Measurements from ENCODE around the gene OGFOD1. TPM values are rescaled to one million over a fixed set of nuclear protein-coding genes. Genes with fewer than 3 reads are reported as not detected.

The OGFOD1 gene
- total RNA-seq, 1 donor from 2014 or later = 55.4 TPM

DNA sequence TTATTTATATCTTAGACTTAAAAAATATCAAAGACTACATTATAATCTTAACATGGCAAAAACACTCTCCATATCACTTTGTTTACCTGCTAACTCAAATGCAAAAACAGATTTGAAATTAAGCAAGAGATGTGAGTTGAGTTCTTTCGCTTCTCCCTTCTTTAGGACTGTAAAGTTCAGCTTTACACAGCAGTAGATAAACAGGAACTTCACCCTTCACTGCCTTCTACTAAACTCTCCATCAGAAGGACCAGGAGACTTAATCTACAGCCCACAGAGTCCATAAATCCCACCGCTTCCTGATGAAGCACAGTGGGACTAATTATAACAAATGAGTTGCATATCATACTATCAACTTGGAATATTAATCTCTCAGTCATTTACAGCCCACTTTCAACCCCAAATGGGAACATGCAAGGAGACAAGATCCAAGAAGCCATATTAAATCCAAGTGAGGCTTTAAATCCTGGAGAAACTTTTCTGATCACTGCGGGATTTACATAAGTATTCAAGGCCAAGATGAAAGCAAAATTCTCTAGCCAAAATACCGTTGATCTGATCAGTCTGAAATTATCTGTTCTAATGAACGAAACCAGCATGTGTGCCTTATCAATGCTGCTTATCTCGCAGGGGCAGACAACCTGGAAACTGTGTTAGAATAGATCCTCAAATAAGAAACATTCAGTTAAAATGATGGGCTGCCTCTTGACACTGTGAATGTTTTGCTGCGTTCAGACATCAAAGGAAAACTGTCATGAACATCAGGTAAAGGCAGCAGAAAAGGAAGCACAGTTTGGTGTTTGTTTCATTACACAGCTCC lies 27.6 kb upstream of the OGFOD1 start:
- TF ChIP-seq, protein P1, sequence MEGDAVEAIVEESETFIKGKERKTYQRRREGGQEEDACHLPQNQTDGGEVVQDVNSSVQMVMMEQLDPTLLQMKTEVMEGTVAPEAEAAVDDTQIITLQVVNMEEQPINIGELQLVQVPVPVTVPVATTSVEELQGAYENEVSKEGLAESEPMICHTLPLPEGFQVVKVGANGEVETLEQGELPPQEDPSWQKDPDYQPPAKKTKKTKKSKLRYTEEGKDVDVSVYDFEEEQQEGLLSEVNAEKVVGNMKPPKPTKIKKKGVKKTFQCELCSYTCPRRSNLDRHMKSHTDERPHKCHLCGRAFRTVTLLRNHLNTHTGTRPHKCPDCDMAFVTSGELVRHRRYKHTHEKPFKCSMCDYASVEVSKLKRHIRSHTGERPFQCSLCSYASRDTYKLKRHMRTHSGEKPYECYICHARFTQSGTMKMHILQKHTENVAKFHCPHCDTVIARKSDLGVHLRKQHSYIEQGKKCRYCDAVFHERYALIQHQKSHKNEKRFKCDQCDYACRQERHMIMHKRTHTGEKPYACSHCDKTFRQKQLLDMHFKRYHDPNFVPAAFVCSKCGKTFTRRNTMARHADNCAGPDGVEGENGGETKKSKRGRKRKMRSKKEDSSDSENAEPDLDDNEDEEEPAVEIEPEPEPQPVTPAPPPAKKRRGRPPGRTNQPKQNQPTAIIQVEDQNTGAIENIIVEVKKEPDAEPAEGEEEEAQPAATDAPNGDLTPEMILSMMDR (conservative IDR thresholded peaks at IDR 0.05) = no peak
- no peaks in the 10 kb centered on the region for H3K36me3 Mint-ChIP-seq (ENCODE audit: low read depth)
- H3K4me1 Mint-ChIP-seq = peaks cover 45% of the 10 kb centered on the region
- peak overlapping the region; percentile 86 for H3K27ac Mint-ChIP-seq (ENCODE audit: unreplicated experiment)
- H3K9me3 Mint-ChIP-seq = no peaks in the 10 kb centered on the region
- peak overlapping the region; percentile 97 for H3K4me3 Mint-ChIP-seq
- H3K27me3 Mint-ChIP-seq (ENCODE audit: low read depth) = no peaks in the 10 kb centered on the region
- DNase-seq (ENCODE audit: low read depth, low spot score) = no peak

DNA sequence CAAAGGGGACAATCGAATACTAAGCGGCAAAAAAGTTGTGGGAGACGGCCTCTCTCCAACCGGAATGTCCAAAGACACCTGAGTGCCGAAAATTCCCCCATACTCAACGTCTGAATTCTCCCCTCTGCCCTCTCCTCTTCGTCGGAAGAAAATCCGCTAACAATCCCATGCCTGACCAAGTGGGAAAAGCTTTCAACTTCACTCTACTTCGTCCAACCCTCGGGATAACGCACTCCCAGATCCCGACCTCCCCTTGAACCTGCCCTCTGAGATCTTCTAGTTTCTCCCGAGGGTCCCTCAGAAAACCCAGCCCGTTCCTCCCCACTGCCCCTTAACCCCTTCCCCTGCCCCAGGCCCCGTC lies 27.0 kb upstream of the OGFOD1 start:
- H3K4me3 Mint-ChIP-seq = peak overlapping the region; percentile 97
- H3K4me1 Mint-ChIP-seq = peaks cover 45% of the 10 kb centered on the region
- peak overlapping the region; percentile 86 for H3K27ac Mint-ChIP-seq (ENCODE audit: unreplicated experiment)
- H3K36me3 Mint-ChIP-seq (ENCODE audit: low read depth) = no peaks in the 10 kb centered on the region
- TF ChIP-seq, protein P1 (conservative IDR thresholded peaks at IDR 0.05) = no peak
- no peak for DNase-seq (ENCODE audit: low read depth, low spot score)
- no peaks in the 10 kb centered on the region for H3K9me3 Mint-ChIP-seq
- H3K27me3 Mint-ChIP-seq (ENCODE audit: low read depth) = no peaks in the 10 kb centered on the region

DNA sequence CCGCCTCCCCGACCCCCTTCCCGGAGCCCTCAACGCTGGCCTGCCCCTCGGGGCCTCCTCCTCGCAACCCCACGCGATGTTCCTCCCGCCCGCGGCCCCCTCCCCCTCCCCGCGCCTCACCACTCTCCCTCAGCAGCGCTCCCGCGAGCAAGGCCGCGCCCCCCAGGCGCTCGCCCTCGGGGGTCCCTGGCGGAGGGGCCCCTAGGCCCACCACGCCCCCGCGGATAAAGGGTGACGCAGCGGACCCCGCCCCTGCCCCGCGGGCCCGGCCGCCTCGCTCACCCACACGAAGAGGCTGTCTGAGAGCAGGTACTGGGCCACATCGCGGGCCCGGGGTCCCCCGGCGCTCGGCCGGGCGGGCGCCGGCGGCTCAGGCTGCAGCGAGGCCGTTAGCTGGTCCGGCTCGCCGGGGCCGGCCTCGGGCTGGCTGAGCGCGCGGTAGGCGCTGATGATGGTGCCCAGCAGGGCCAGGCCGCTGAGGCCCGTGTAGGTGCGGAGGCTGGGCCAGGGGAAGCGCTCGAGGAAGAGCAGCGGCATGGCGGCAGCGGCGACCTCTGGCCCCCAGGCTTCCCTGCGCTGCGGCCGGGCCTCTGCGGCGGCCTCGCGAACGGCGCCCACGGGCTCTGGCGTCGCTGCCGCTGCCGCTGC lies 26.4 kb upstream of the OGFOD1 start:
- H3K4me3 Mint-ChIP-seq = peak overlapping the region; percentile 97
- DNase-seq (ENCODE audit: low read depth, low spot score) = peak; percentile 36
- H3K36me3 Mint-ChIP-seq (ENCODE audit: low read depth) = no peaks in the 10 kb centered on the region
- peaks cover 45% of the 10 kb centered on the region for H3K4me1 Mint-ChIP-seq
- no peaks in the 10 kb centered on the region for H3K9me3 Mint-ChIP-seq
- TF ChIP-seq, protein P1 (conservative IDR thresholded peaks at IDR 0.05) = no peak
- H3K27me3 Mint-ChIP-seq (ENCODE audit: low read depth) = no peaks in the 10 kb centered on the region
- H3K27ac Mint-ChIP-seq (ENCODE audit: unreplicated experiment) = no peak overlapping the region

DNA sequence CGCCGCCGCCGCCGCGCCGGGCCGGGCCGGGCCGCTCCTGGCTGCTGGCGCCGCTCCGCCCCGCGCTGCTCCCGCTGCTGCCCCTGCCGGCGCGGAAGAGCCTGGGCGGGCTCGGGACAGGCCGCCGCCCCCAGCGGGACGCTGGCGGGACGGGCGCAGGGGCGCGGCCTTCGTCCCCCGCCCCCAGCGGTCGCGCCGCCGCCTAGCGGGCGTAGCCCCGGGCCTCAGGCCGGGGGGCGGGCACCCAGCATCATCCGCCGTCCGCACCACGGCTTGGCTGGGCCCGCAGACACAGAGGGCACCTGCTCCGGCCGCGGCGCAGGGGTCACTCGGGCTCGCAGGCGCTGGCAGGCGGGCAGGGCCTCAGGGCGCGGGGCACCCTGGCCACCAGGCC lies 25.9 kb upstream of the OGFOD1 start, which contains the start of gene AMFR:
Gene AMFR, minus strand, starts transcription at position 107 of the 394 bp plus-strand sequence. CDS start 218 bp downstream, outside the sequence.
- peaks cover 40% of the 10 kb centered on the region for H3K4me1 Mint-ChIP-seq
- TF ChIP-seq, protein P1 (conservative IDR thresholded peaks at IDR 0.05) = peak; percentile 61
- peaks cover 1% of the 10 kb centered on the region for H3K36me3 Mint-ChIP-seq (ENCODE audit: low read depth)
- peak; percentile 56 for DNase-seq (ENCODE audit: low read depth, low spot score)
- H3K4me3 Mint-ChIP-seq = peak within 1 kb of the TSS; percentile 97
- H3K9me3 Mint-ChIP-seq = no peaks in the 10 kb centered on the region
- H3K27me3 Mint-ChIP-seq (ENCODE audit: low read depth) = no peaks in the 10 kb centered on the region
- peak within 1 kb of the TSS; percentile 86 for H3K27ac Mint-ChIP-seq (ENCODE audit: unreplicated experiment)

DNA sequence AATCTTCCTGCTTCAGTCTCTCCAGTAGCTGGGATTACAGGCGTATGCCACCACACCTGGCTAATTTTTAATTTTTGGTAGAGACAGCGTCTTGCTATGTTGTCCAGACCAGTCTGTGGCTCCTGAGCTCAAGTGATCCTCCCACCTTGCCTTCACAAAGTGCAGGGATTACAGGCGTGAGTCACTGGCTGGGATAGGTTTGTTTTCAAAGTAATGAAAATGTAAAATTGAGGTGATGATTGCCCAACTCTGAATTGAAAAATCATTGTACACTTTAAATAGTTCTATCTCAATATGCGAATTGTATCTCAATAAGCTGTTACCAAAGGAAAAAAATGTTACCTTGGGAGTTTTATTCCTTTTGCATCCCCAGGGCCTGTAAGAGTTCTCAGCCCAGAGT lies 24.8 kb upstream of the OGFOD1 start:
- H3K36me3 Mint-ChIP-seq (ENCODE audit: low read depth) = peaks cover 3% of the 10 kb centered on the region
- H3K4me1 Mint-ChIP-seq = peaks cover 35% of the 10 kb centered on the region
- no peak overlapping the region for H3K27ac Mint-ChIP-seq (ENCODE audit: unreplicated experiment)
- TF ChIP-seq, protein P1 (conservative IDR thresholded peaks at IDR 0.05) = no peak
- no peaks in the 10 kb centered on the region for H3K9me3 Mint-ChIP-seq
- no peaks in the 10 kb centered on the region for H3K27me3 Mint-ChIP-seq (ENCODE audit: low read depth)
- no peak for DNase-seq (ENCODE audit: low read depth, low spot score)
- H3K4me3 Mint-ChIP-seq = peak overlapping the region; percentile 84
